Measurements from ENCODE around the gene NES. TPM values are rescaled to one million over a fixed set of nuclear protein-coding genes. Genes with fewer than 3 reads are reported as not detected.

The NES gene
- total and polyA plus RNA-seq, 2 experiments from 2014 or later, result 25.0 to 95.9 TPM

DNA sequence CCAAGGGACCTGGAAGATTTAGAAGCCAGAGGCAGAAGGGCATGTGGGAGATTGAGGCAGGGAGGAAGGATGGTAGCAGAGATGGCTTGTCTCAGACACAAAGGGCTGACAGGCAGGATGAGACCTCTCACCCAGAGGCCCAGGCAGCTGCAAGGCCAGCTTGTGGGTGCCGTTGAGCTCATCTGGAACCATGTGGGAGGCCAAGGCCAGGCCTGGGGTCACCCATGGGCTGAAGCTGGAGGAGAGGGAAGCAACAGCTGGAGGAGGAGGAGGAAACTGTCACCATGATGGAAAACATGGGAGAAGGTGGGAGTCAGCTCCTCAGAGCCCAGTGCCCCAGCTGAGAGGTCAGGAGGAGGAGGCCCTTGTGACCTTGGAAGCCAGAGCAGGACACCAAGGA is 21.8 kb upstream of the NES start:
- H4K20me1 ChIP-seq (replicated peaks; ENCODE audit: insufficient read depth), result no peaks in the 10 kb centered on the region; the same call in 1 of the 2 replicates
- peaks cover 47% of the 10 kb centered on the region for H3K36me3 Mint-ChIP-seq (ENCODE audit: low read depth)
- H3K36me3 ChIP-seq (ENCODE audit: insufficient read depth), result no peaks in the 10 kb centered on the region; the same call in 1 of the 2 replicates
- ATAC-seq (no peak), DNase-seq (ENCODE audit: low spot score) (no peak)
- H3K4me3 ChIP-seq, result no peak overlapping the region
- H2AFZ ChIP-seq, result no peak overlapping the region
- peaks cover 33% of the 10 kb centered on the region for H3K4me1 Mint-ChIP-seq
- no peaks in the 10 kb centered on the region; the same call in 2 of the 3 replicates for H3K9me3 Mint-ChIP-seq
- H3K27me3 ChIP-seq (ENCODE audit: insufficient read depth), result peaks cover 11% of the 10 kb centered on the region
- H3K4me3 Mint-ChIP-seq, result no peak overlapping the region
- H3K4me2 ChIP-seq, result no peak overlapping the region
- peaks cover 6% of the 10 kb centered on the region for H3K79me2 ChIP-seq (replicated peaks; ENCODE audit: insufficient read depth)
- H3F3A ChIP-seq (replicated peaks; ENCODE audit: low read depth), result peaks cover 11% of the 10 kb centered on the region
- no peaks in the 10 kb centered on the region for H3K9me2 ChIP-seq (ENCODE audit: insufficient read depth)
- no peak overlapping the region for H3K27ac Mint-ChIP-seq
- peaks cover 22% of the 10 kb centered on the region for H3K4me1 ChIP-seq (ENCODE audit: insufficient read depth)
- H3K27ac ChIP-seq (ENCODE audit: low read depth), result no peak overlapping the region
- TF ChIP-seq, protein P1, sequence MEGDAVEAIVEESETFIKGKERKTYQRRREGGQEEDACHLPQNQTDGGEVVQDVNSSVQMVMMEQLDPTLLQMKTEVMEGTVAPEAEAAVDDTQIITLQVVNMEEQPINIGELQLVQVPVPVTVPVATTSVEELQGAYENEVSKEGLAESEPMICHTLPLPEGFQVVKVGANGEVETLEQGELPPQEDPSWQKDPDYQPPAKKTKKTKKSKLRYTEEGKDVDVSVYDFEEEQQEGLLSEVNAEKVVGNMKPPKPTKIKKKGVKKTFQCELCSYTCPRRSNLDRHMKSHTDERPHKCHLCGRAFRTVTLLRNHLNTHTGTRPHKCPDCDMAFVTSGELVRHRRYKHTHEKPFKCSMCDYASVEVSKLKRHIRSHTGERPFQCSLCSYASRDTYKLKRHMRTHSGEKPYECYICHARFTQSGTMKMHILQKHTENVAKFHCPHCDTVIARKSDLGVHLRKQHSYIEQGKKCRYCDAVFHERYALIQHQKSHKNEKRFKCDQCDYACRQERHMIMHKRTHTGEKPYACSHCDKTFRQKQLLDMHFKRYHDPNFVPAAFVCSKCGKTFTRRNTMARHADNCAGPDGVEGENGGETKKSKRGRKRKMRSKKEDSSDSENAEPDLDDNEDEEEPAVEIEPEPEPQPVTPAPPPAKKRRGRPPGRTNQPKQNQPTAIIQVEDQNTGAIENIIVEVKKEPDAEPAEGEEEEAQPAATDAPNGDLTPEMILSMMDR (conservative IDR thresholded peaks at IDR 0.05; ENCODE audit: low read depth in 2 of 2), result no peak
- TF ChIP-seq ZNF331 (CRISPR knock-in tag; IDR thresholded peaks at IDR 0.05; ENCODE audit: low read depth) (no peak), JUNB (IDR thresholded peaks at IDR 0.05; ENCODE audit: unreplicated experiment) (no peak), EZH2 (IDR thresholded peaks at IDR 0.05; ENCODE audit: low read depth, unreplicated experiment) (no peak), EZH2phosphoT487 (IDR thresholded peaks at IDR 0.05; ENCODE audit: unreplicated experiment) (no peak), CREB1 (CRISPR knock-in tag; IDR thresholded peaks at IDR 0.05; ENCODE audit: low read depth) (no peak), POLR2AphosphoS5 (IDR thresholded peaks at IDR 0.05; ENCODE audit: low read depth) (no peak)
- TF ChIP-seq, protein P2, sequence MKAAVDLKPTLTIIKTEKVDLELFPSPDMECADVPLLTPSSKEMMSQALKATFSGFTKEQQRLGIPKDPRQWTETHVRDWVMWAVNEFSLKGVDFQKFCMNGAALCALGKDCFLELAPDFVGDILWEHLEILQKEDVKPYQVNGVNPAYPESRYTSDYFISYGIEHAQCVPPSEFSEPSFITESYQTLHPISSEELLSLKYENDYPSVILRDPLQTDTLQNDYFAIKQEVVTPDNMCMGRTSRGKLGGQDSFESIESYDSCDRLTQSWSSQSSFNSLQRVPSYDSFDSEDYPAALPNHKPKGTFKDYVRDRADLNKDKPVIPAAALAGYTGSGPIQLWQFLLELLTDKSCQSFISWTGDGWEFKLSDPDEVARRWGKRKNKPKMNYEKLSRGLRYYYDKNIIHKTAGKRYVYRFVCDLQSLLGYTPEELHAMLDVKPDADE (IDR thresholded peaks at IDR 0.05), result no peak
- TF ChIP-seq, protein P3, sequence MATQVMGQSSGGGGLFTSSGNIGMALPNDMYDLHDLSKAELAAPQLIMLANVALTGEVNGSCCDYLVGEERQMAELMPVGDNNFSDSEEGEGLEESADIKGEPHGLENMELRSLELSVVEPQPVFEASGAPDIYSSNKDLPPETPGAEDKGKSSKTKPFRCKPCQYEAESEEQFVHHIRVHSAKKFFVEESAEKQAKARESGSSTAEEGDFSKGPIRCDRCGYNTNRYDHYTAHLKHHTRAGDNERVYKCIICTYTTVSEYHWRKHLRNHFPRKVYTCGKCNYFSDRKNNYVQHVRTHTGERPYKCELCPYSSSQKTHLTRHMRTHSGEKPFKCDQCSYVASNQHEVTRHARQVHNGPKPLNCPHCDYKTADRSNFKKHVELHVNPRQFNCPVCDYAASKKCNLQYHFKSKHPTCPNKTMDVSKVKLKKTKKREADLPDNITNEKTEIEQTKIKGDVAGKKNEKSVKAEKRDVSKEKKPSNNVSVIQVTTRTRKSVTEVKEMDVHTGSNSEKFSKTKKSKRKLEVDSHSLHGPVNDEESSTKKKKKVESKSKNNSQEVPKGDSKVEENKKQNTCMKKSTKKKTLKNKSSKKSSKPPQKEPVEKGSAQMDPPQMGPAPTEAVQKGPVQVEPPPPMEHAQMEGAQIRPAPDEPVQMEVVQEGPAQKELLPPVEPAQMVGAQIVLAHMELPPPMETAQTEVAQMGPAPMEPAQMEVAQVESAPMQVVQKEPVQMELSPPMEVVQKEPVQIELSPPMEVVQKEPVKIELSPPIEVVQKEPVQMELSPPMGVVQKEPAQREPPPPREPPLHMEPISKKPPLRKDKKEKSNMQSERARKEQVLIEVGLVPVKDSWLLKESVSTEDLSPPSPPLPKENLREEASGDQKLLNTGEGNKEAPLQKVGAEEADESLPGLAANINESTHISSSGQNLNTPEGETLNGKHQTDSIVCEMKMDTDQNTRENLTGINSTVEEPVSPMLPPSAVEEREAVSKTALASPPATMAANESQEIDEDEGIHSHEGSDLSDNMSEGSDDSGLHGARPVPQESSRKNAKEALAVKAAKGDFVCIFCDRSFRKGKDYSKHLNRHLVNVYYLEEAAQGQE (IDR thresholded peaks at IDR 0.05; ENCODE audit: unreplicated experiment), result no peak
- TF ChIP-seq, protein P4, sequence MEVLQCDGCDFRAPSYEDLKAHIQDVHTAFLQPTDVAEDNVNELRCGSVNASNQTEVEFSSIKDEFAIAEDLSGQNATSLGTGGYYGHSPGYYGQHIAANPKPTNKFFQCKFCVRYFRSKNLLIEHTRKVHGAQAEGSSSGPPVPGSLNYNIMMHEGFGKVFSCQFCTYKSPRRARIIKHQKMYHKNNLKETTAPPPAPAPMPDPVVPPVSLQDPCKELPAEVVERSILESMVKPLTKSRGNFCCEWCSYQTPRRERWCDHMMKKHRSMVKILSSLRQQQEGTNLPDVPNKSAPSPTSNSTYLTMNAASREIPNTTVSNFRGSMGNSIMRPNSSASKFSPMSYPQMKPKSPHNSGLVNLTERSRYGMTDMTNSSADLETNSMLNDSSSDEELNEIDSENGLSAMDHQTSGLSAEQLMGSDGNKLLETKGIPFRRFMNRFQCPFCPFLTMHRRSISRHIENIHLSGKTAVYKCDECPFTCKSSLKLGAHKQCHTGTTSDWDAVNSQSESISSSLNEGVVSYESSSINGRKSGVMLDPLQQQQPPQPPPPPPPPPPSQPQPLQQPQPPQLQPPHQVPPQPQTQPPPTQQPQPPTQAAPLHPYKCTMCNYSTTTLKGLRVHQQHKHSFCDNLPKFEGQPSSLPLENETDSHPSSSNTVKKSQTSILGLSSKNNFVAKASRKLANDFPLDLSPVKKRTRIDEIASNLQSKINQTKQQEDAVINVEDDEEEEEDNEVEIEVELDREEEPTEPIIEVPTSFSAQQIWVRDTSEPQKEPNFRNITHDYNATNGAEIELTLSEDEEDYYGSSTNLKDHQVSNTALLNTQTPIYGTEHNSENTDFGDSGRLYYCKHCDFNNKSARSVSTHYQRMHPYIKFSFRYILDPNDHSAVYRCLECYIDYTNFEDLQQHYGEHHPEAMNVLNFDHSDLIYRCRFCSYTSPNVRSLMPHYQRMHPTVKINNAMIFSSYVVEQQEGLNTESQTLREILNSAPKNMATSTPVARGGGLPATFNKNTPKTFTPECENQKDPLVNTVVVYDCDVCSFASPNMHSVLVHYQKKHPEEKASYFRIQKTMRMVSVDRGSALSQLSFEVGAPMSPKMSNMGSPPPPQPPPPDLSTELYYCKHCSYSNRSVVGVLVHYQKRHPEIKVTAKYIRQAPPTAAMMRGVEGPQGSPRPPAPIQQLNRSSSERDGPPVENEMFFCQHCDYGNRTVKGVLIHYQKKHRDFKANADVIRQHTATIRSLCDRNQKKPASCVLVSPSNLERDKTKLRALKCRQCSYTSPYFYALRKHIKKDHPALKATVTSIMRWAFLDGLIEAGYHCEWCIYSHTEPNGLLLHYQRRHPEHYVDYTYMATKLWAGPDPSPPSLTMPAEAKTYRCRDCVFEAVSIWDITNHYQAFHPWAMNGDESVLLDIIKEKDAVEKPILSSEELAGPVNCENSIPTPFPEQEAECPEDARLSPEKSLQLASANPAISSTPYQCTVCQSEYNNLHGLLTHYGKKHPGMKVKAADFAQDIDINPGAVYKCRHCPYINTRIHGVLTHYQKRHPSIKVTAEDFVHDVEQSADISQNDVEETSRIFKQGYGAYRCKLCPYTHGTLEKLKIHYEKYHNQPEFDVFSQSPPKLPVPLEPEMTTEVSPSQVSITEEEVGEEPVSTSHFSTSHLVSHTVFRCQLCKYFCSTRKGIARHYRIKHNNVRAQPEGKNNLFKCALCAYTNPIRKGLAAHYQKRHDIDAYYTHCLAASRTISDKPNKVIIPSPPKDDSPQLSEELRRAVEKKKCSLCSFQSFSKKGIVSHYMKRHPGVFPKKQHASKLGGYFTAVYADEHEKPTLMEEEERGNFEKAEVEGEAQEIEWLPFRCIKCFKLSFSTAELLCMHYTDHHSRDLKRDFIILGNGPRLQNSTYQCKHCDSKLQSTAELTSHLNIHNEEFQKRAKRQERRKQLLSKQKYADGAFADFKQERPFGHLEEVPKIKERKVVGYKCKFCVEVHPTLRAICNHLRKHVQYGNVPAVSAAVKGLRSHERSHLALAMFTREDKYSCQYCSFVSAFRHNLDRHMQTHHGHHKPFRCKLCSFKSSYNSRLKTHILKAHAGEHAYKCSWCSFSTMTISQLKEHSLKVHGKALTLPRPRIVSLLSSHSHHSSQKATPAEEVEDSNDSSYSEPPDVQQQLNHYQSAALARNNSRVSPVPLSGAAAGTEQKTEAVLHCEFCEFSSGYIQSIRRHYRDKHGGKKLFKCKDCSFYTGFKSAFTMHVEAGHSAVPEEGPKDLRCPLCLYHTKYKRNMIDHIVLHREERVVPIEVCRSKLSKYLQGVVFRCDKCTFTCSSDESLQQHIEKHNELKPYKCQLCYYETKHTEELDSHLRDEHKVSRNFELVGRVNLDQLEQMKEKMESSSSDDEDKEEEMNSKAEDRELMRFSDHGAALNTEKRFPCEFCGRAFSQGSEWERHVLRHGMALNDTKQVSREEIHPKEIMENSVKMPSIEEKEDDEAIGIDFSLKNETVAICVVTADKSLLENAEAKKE (CRISPR knock-in tag; IDR thresholded peaks at IDR 0.05), result no peak
- H3K27me3 Mint-ChIP-seq (ENCODE audit: insufficient read depth, low read depth, poor library complexity), result peaks cover 19% of the 10 kb centered on the region
